ENCODE data around the gene TRIO.

TRIO gene

DNA sequence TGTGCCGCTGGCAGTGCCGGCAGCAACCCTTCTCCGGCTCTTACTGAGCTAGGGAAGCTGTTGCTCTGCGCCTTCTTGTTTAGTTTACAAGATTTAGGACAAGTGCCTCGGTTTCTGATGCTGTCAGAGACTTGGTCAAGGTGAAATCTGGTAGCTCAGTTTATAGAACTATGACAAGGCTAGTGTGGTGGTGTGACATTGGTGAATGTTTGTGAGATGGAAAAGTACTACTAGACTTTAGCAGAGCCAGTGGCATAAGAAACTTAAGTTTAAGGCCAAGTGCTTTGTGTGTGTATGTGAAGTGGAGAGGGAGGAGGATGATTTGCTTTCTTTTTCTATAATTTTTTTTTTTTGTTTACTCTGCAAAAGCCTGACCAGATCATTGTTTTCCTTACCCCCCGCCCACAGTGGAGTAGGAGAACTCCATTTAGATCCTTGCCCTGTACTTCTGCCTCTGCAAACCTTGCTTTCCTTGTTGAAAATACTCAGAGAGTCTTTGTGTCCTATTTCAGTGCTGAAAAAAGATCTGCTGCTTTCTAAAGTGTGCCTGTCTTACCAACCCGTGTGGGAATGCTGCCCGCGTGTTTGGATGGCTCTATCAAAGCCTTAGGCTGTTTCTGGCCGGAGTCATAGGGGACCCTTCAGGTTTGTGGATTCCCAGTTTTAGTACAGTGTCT is 75.9 kb downstream of the TRIO start:
- Histone ChIP-seq H3K27me3 (ENCODE audit: control insufficient read depth in 2 of 2, insufficient read depth in 2 of 2, low read length in 2 of 2) (no peaks in the 10 kb centered on the region), H3K9me3 (ENCODE audit: control insufficient read depth in 2 of 2, low read length in 2 of 2) (no peaks in the 10 kb centered on the region), H3K4me1 (ENCODE audit: control insufficient read depth in 2 of 2, insufficient read depth in 2 of 2, low read length in 2 of 2) (peaks cover 45 to 64% of the 10 kb centered on the region in 2 donors), H3K27ac (ENCODE audit: low read depth in 2 of 2, low read length in 2 of 2) (peak overlapping the region; percentile 68 to 78), H3K4me3 (ENCODE audit: low read length in 2 of 2) (peak overlapping the region in 1 of 2 donors; percentile 37), H3K9ac (ENCODE audit: low read depth in 1 of 2, low read length in 2 of 2) (peak overlapping the region; percentile 18 to 51), H3K36me3 (ENCODE audit: control insufficient read depth in 2 of 2, insufficient read depth in 2 of 2, low read length in 2 of 2) (no peaks in the 10 kb centered on the region)

GRCh38 chr5:14219800-14220512 is 76.8 kb downstream of the TRIO start:
- peak overlapping the region; percentile 68 to 78 for H3K27ac ChIP-seq (ENCODE audit: low read depth in 2 of 2, low read length in 2 of 2)

GRCh38 chr5:14220642-14221041 is 77.5 kb downstream of the TRIO start:
- Histone ChIP-seq H3K4me3 (ENCODE audit: low read length in 2 of 2) (no peak overlapping the region), H3K27me3 (ENCODE audit: control insufficient read depth in 2 of 2, insufficient read depth in 2 of 2, low read length in 2 of 2) (no peaks in the 10 kb centered on the region), H3K27ac (ENCODE audit: low read depth in 2 of 2, low read length in 2 of 2) (peak overlapping the region; percentile 29 to 49), H3K36me3 (ENCODE audit: control insufficient read depth in 2 of 2, insufficient read depth in 2 of 2, low read length in 2 of 2) (no peaks in the 10 kb centered on the region), H3K4me1 (ENCODE audit: control insufficient read depth in 2 of 2, insufficient read depth in 2 of 2, low read length in 2 of 2) (peaks cover 40 to 57% of the 10 kb centered on the region in 2 donors), H3K9me3 (ENCODE audit: control insufficient read depth in 2 of 2, low read length in 2 of 2) (no peaks in the 10 kb centered on the region), H3K9ac (ENCODE audit: low read depth in 1 of 2, low read length in 2 of 2) (no peak overlapping the region)

More at GRCh38 chr5:14219800-14220512, 76.8 kb downstream of the TRIO start:
- no peak overlapping the region for H3K9ac ChIP-seq (ENCODE audit: low read depth in 1 of 2, low read length in 2 of 2)
- no peaks in the 10 kb centered on the region for H3K36me3 ChIP-seq (ENCODE audit: control insufficient read depth in 2 of 2, insufficient read depth in 2 of 2, low read length in 2 of 2)
- no peak overlapping the region for H3K4me3 ChIP-seq (ENCODE audit: low read length in 2 of 2)
- peaks cover 40 to 60% of the 10 kb centered on the region in 2 donors for H3K4me1 ChIP-seq (ENCODE audit: control insufficient read depth in 2 of 2, insufficient read depth in 2 of 2, low read length in 2 of 2)
- no peaks in the 10 kb centered on the region for H3K9me3 ChIP-seq (ENCODE audit: control insufficient read depth in 2 of 2, low read length in 2 of 2)
- no peaks in the 10 kb centered on the region for H3K27me3 ChIP-seq (ENCODE audit: control insufficient read depth in 2 of 2, insufficient read depth in 2 of 2, low read length in 2 of 2)

GRCh38 chr5:14221732-14222131 is 78.6 kb downstream of the TRIO start:
- Histone ChIP-seq H3K36me3 (ENCODE audit: control insufficient read depth in 2 of 2, insufficient read depth in 2 of 2, low read length in 2 of 2) (no peaks in the 10 kb centered on the region), H3K27ac (ENCODE audit: low read depth in 2 of 2, low read length in 2 of 2) (peak overlapping the region in 1 of 2 donors; percentile 4), H3K27me3 (ENCODE audit: control insufficient read depth in 2 of 2, insufficient read depth in 2 of 2, low read length in 2 of 2) (no peaks in the 10 kb centered on the region), H3K4me1 (ENCODE audit: control insufficient read depth in 2 of 2, insufficient read depth in 2 of 2, low read length in 2 of 2) (peaks cover 35 to 46% of the 10 kb centered on the region in 2 donors), H3K9me3 (ENCODE audit: control insufficient read depth in 2 of 2, low read length in 2 of 2) (no peaks in the 10 kb centered on the region), H3K9ac (ENCODE audit: low read depth in 1 of 2, low read length in 2 of 2) (no peak overlapping the region), H3K4me3 (ENCODE audit: low read length in 2 of 2) (no peak overlapping the region)

GRCh38 chr5:14222206-14222605 is 79.1 kb downstream of the TRIO start:
- Histone ChIP-seq H3K4me1 (ENCODE audit: control insufficient read depth in 2 of 2, insufficient read depth in 2 of 2, low read length in 2 of 2) (peaks cover 30 to 41% of the 10 kb centered on the region in 2 donors), H3K4me3 (ENCODE audit: low read length in 2 of 2) (no peak overlapping the region), H3K9me3 (ENCODE audit: control insufficient read depth in 2 of 2, low read length in 2 of 2) (no peaks in the 10 kb centered on the region), H3K9ac (ENCODE audit: low read depth in 1 of 2, low read length in 2 of 2) (no peak overlapping the region), H3K36me3 (ENCODE audit: control insufficient read depth in 2 of 2, insufficient read depth in 2 of 2, low read length in 2 of 2) (no peaks in the 10 kb centered on the region), H3K27me3 (ENCODE audit: control insufficient read depth in 2 of 2, insufficient read depth in 2 of 2, low read length in 2 of 2) (no peaks in the 10 kb centered on the region), H3K27ac (ENCODE audit: low read depth in 2 of 2, low read length in 2 of 2) (peak overlapping the region in 1 of 2 donors; percentile 19)

DNA sequence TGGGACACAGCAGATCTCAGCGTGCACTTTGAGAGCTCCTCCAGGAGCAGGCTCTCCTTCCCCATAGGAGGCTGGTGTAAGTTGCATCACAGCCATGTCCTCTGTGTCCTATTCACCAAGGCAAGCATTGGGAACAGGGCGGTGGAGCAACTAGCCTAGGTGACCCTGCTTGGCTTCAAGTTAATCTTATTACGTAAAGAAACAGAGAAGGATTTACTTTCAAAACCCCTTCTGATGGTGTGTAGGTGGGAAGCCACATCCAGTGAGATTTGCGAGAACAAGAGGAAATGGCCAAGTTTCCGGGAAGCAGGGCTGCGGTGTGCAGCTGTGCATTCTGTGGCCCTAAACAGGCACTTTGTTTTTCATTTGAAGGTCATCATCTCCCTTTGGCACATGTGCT is 80.2 kb downstream of the TRIO start:
- peak overlapping the region in 1 of 2 donors; percentile 1 for H3K27ac ChIP-seq (ENCODE audit: low read depth in 2 of 2, low read length in 2 of 2)
- no peaks in the 10 kb centered on the region for H3K27me3 ChIP-seq (ENCODE audit: control insufficient read depth in 2 of 2, insufficient read depth in 2 of 2, low read length in 2 of 2)
- peaks cover 19 to 38% of the 10 kb centered on the region in 2 donors for H3K4me1 ChIP-seq (ENCODE audit: control insufficient read depth in 2 of 2, insufficient read depth in 2 of 2, low read length in 2 of 2)
- no peak overlapping the region for H3K9ac ChIP-seq (ENCODE audit: low read depth in 1 of 2, low read length in 2 of 2)
- no peaks in the 10 kb centered on the region for H3K9me3 ChIP-seq (ENCODE audit: control insufficient read depth in 2 of 2, low read length in 2 of 2)
- H3K36me3 ChIP-seq (ENCODE audit: control insufficient read depth in 2 of 2, insufficient read depth in 2 of 2, low read length in 2 of 2), result no peaks in the 10 kb centered on the region
- no peak overlapping the region for H3K4me3 ChIP-seq (ENCODE audit: low read length in 2 of 2)

DNA sequence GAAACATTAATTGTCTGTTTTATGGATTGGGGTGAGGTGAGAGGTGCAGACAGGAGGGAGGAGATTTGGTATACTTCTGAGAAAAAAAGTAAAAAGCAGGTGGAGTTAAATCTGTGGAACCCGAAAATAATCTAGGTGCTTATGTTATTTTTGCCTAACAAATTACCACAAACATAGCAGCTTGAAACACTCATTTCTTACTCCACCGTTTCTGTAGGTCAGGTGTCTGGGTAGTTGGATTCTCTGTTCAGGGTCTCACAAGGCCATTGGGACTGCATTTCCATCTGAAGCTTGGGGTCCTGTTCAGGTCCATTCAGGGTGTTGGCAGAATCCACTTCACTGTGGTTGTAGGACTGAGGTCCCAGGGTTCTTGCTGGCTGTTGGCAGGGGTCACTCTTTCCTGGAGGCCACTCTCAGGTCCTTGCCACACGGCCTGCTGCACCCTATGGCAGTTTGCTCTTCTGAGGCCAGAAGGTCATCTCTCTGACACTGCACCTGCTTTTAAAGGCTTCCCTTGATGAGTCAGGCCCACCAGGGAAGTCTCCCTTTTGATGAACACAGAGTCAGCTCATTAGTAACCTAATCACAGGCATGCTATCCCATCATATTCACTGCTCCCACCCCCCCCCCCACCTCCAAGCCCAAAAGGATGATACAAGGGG is 82.2 kb downstream of the TRIO start:
- Histone ChIP-seq H3K9me3 (ENCODE audit: control insufficient read depth in 2 of 2, low read length in 2 of 2) (no peaks in the 10 kb centered on the region), H3K36me3 (ENCODE audit: control insufficient read depth in 2 of 2, insufficient read depth in 2 of 2, low read length in 2 of 2) (no peaks in the 10 kb centered on the region), H3K27me3 (ENCODE audit: control insufficient read depth in 2 of 2, insufficient read depth in 2 of 2, low read length in 2 of 2) (no peaks in the 10 kb centered on the region), H3K27ac (ENCODE audit: low read depth in 2 of 2, low read length in 2 of 2) (peak overlapping the region in 1 of 2 donors; percentile 5), H3K9ac (ENCODE audit: low read depth in 1 of 2, low read length in 2 of 2) (no peak overlapping the region), H3K4me1 (ENCODE audit: control insufficient read depth in 2 of 2, insufficient read depth in 2 of 2, low read length in 2 of 2) (peaks cover 5 to 19% of the 10 kb centered on the region in 2 donors), H3K4me3 (ENCODE audit: low read length in 2 of 2) (no peak overlapping the region)

- Histone ChIP-seq H3K4me1 (ENCODE audit: control insufficient read depth in 2 of 2, insufficient read depth in 2 of 2, low read length in 2 of 2) (peaks cover 3 to 12% of the 10 kb centered on the region in 2 donors), H3K27ac (ENCODE audit: low read depth in 2 of 2, low read length in 2 of 2) (peak overlapping the region in 1 of 2 donors; percentile 32), H3K9ac (ENCODE audit: low read depth in 1 of 2, low read length in 2 of 2) (no peak overlapping the region), H3K4me3 (ENCODE audit: low read length in 2 of 2) (no peak overlapping the region), H3K27me3 (ENCODE audit: control insufficient read depth in 2 of 2, insufficient read depth in 2 of 2, low read length in 2 of 2) (no peaks in the 10 kb centered on the region), H3K36me3 (ENCODE audit: control insufficient read depth in 2 of 2, insufficient read depth in 2 of 2, low read length in 2 of 2) (no peaks in the 10 kb centered on the region), H3K9me3 (ENCODE audit: control insufficient read depth in 2 of 2, low read length in 2 of 2) (no peaks in the 10 kb centered on the region)
These were observed 83.0 kb downstream of the TRIO start for GRCh38 chr5:14226149-14226548.

DNA sequence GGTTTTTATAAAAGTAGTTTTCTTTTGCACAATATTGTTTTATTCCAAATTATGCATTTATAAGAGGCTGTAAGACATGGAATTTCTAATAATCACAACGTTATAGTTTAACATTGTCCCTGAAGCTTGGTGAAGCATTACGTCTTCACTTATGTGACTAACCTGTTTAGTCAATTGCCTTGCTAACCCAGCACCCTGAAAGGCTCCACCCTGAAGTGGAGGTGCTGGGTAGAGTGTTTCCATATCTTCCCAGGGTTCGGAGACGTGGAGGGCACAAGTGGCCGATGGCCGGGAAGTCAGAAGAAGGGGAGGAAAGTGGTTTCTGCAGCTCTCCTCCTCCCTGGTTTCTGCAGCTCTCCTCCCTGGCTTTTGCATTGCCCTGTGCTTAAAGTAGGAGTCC is 83.4 kb downstream of the TRIO start:
- H3K4me1 ChIP-seq (ENCODE audit: control insufficient read depth in 2 of 2, insufficient read depth in 2 of 2, low read length in 2 of 2), result peaks cover 3 to 13% of the 10 kb centered on the region in 2 donors
- no peak overlapping the region for H3K27ac ChIP-seq (ENCODE audit: low read depth in 2 of 2, low read length in 2 of 2)
- H3K27me3 ChIP-seq (ENCODE audit: control insufficient read depth in 2 of 2, insufficient read depth in 2 of 2, low read length in 2 of 2), result no peaks in the 10 kb centered on the region
- H3K36me3 ChIP-seq (ENCODE audit: control insufficient read depth in 2 of 2, insufficient read depth in 2 of 2, low read length in 2 of 2), result no peaks in the 10 kb centered on the region
- H3K9ac ChIP-seq (ENCODE audit: low read depth in 1 of 2, low read length in 2 of 2), result no peak overlapping the region
- H3K9me3 ChIP-seq (ENCODE audit: control insufficient read depth in 2 of 2, low read length in 2 of 2), result no peaks in the 10 kb centered on the region
- H3K4me3 ChIP-seq (ENCODE audit: low read length in 2 of 2), result no peak overlapping the region

GRCh38 chr5:14226992-14227391 is 83.8 kb downstream of the TRIO start:
- Histone ChIP-seq H3K4me1 (ENCODE audit: control insufficient read depth in 2 of 2, insufficient read depth in 2 of 2, low read length in 2 of 2) (peaks cover 3 to 16% of the 10 kb centered on the region in 2 donors), H3K27ac (ENCODE audit: low read depth in 2 of 2, low read length in 2 of 2) (no peak overlapping the region), H3K4me3 (ENCODE audit: low read length in 2 of 2) (no peak overlapping the region), H3K27me3 (ENCODE audit: control insufficient read depth in 2 of 2, insufficient read depth in 2 of 2, low read length in 2 of 2) (no peaks in the 10 kb centered on the region), H3K9ac (ENCODE audit: low read depth in 1 of 2, low read length in 2 of 2) (no peak overlapping the region), H3K9me3 (ENCODE audit: control insufficient read depth in 2 of 2, low read length in 2 of 2) (no peaks in the 10 kb centered on the region), H3K36me3 (ENCODE audit: control insufficient read depth in 2 of 2, insufficient read depth in 2 of 2, low read length in 2 of 2) (no peaks in the 10 kb centered on the region)
